Naive thymus-derived CD4-positive, alpha-beta T cell (primary cell): Measurements from ENCODE around the gene KIF7. TPM values are rescaled to one million over a fixed set of nuclear protein-coding genes. Genes with fewer than 3 reads are reported as not detected.

Experiments used
- ATAC-seq: fragments of 150-1000 bp; cut with Tn5 transposase; 2 replicates; pipeline ENCODE4 v1.10.0; 2021; ENCODE audit warnings: mild to moderate bottlenecking, moderate library complexity
- CTCF ChIA-PET: fragments of 350-600 bp; sonication (Branson Sonifier 250); formaldehyde crosslinking; loops from one replicate; lab custom pipeline; 2021; ENCODE audit warnings: antibody characterized with exemption; lab: Charles Lee
- POLR2A ChIA-PET: fragments of 350-600 bp; sonication (Branson Sonifier 250); formaldehyde crosslinking; loops from one replicate; lab custom pipeline; 2021; ENCODE audit warnings: antibody characterized with exemption, inconsistent platforms; lab: Charles Lee
- DNase-seq, 9 donors: peaks; one replicate each; pipeline versions ENCODE4 v3.0.0 to v3.0.0-alpha.2; 2020 to 2022; ENCODE audit warnings: mixed read lengths in 1 of 9
- H3K27ac ChIP-seq: one replicate; pipeline ENCODE4 v1.7.0; 2013; ENCODE audit warnings: mild to moderate bottlenecking, low read depth, low read length, moderate library complexity
- H3K27me3 ChIP-seq, 2 donors: one replicate each; pipeline ENCODE4 v1.7.0; 2013; ENCODE audit warnings: low read length in 2 of 2, mild to moderate bottlenecking in 2 of 2, moderate library complexity in 2 of 2; ENCODE audit not compliant: control insufficient read depth in 2 of 2, insufficient read depth in 2 of 2
- H3K36me3 ChIP-seq, 3 experiments: 1 replicate in 2 of 3; 2 replicates in 1 of 3; pipeline ENCODE4 v1.7.0; 2013; ENCODE audit warnings: low read length in 3 of 3, mild to moderate bottlenecking in 3 of 3, moderate library complexity in 1 of 3; ENCODE audit not compliant: insufficient read depth in 3 of 3, control insufficient read depth in 2 of 3
- H3K4me1 ChIP-seq, 2 donors: one replicate each; pipeline ENCODE4 v1.7.0; 2013; ENCODE audit warnings: low read length in 2 of 2, mild to moderate bottlenecking in 2 of 2, moderate library complexity in 1 of 2; ENCODE audit not compliant: control insufficient read depth in 2 of 2, insufficient read depth in 2 of 2
- H3K4me3 ChIP-seq: 2 replicates; pipeline ENCODE4 v1.7.0; 2013; ENCODE audit warnings: mild to moderate bottlenecking, low read length
- H3K9me3 ChIP-seq, 3 experiments: 1 replicate in 2 of 3; 2 replicates in 1 of 3; pipeline ENCODE4 v1.7.0; 2013; ENCODE audit warnings: low read length in 3 of 3; ENCODE audit not compliant: control insufficient read depth in 2 of 3
- H3K27ac Mint-ChIP-seq, 9 donors: one replicate each; pipeline ENCODE4 v1.8.0; 2020 to 2022; ENCODE audit warnings: mixed read lengths in 9 of 9, mild to moderate bottlenecking in 8 of 9, moderate library complexity in 5 of 9, inconsistent platforms in 2 of 9
- H3K27me3 Mint-ChIP-seq, 5 donors: one replicate each; pipeline ENCODE4 v1.8.0; 2021 to 2022; ENCODE audit warnings: mixed read lengths in 5 of 5, mild to moderate bottlenecking in 1 of 5
- H3K36me3 Mint-ChIP-seq, 5 donors: one replicate each; pipeline ENCODE4 v1.8.0; 2020 to 2022; ENCODE audit warnings: mixed read lengths in 5 of 5, mild to moderate bottlenecking in 3 of 5, inconsistent platforms in 1 of 5
- H3K4me1 Mint-ChIP-seq, 7 donors: one replicate each; pipeline ENCODE4 v1.8.0; 2020 to 2022; ENCODE audit warnings: mixed read lengths in 7 of 7, mild to moderate bottlenecking in 3 of 7, inconsistent platforms in 1 of 7
- H3K4me3 Mint-ChIP-seq, 10 donors: one replicate each; pipeline ENCODE4 v1.8.0; 2020 to 2022; ENCODE audit warnings: mild to moderate bottlenecking in 10 of 10, mixed read lengths in 10 of 10, moderate library complexity in 6 of 10, inconsistent platforms in 2 of 10
- H3K9me3 Mint-ChIP-seq, 11 donors: one replicate each; pipeline ENCODE4 v1.8.0; 2020 to 2022; ENCODE audit warnings: mixed read lengths in 11 of 11, mild to moderate bottlenecking in 4 of 11, inconsistent platforms in 1 of 11, moderate library complexity in 1 of 11
- intact Hi-C, 2 donors: fragments of 100-400 bp; cut with micrococcal nuclease; formaldehyde crosslinking; loops; one replicate each; pipeline ENCODE4 v1.15.1; 2023
- polyA plus RNA-seq, 2 donors: library from polyadenylated mRNA; unstranded; fragments of 300-500 nt; fragmentation: Illumina TruSeq; gene quantifications; one replicate each; pipeline ENCODE4 v1.2.3, GENCODE V29; 2021
- total RNA-seq, 6 experiments: library from RNA in 5 of 6; stranded (reverse) in 5 of 6; gene quantifications; 1 replicate in 5 of 6; 2 replicates in 1 of 6; pipeline ENCODE4 v1.2.3 and lab custom pipeline; 2021 to 2026

Gene KIF7, protein sequence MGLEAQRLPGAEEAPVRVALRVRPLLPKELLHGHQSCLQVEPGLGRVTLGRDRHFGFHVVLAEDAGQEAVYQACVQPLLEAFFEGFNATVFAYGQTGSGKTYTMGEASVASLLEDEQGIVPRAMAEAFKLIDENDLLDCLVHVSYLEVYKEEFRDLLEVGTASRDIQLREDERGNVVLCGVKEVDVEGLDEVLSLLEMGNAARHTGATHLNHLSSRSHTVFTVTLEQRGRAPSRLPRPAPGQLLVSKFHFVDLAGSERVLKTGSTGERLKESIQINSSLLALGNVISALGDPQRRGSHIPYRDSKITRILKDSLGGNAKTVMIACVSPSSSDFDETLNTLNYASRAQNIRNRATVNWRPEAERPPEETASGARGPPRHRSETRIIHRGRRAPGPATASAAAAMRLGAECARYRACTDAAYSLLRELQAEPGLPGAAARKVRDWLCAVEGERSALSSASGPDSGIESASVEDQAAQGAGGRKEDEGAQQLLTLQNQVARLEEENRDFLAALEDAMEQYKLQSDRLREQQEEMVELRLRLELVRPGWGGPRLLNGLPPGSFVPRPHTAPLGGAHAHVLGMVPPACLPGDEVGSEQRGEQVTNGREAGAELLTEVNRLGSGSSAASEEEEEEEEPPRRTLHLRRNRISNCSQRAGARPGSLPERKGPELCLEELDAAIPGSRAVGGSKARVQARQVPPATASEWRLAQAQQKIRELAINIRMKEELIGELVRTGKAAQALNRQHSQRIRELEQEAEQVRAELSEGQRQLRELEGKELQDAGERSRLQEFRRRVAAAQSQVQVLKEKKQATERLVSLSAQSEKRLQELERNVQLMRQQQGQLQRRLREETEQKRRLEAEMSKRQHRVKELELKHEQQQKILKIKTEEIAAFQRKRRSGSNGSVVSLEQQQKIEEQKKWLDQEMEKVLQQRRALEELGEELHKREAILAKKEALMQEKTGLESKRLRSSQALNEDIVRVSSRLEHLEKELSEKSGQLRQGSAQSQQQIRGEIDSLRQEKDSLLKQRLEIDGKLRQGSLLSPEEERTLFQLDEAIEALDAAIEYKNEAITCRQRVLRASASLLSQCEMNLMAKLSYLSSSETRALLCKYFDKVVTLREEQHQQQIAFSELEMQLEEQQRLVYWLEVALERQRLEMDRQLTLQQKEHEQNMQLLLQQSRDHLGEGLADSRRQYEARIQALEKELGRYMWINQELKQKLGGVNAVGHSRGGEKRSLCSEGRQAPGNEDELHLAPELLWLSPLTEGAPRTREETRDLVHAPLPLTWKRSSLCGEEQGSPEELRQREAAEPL (N-terminal part only)
- total RNA-seq (under 1 TPM in 3 of 5 experiments, not detected in 2; 0.08 to 0.27 (median 0.22) TPM), polyA plus RNA-seq (not detected), total RNA-seq (lab: John Stamatoyannopoulos, UW) (not detected)

DNA sequence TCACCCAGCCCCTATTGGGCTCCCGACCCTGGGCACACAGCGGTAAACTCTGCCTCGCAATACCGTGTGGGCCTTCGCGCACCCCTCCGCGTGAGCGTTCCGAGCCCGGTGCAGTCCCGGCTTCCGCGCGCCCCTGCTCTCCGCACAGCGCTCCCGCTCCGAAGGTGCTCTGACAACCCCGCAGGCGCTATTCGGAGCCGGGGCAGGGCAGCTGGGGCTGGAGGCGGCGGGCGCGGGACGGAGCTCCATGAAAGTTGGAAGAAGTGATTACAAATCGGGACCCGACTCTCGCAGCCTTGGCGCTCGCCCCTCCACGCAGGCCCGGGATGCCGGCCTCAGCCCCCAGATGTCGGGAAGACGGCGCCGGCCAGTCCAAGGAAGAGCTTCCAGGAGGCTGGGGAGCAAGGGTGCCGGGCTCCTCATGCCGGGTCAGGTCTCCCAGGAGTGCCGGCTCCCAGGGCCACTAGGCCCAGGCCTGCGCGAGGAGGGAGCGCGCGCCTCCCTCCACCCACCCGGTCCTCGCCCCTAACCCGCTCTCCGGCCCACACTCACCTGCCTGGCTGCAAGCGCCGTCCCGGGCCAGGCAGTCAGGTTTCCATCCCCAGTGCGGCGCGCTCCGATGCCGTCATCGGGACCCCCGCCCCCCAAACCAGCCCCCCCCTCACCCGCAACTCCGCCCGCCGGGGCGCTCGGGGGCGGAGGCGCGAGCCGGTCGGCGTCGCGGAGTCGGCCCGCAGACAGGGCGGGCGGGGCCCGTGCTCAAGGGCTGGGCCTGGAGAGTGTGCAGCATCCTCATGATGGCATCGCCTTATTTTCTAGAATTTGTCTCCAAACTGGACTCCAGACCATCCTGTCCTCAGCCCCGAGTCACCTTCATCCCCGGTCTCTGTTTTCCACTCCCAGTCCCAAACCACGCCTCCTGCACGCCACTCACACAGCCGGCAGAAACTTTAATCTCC, at the start of gene KIF7:
TSS of gene KIF7 (minus strand) at position 621 of the 959 bp plus-strand sequence. CDS start 2,537 bp downstream, outside the sequence.
- Histone ChIP-seq H3K4me3 (no peak within 1 kb of the TSS), H3K9me3 (no peaks in the 10 kb centered on the region), H3K4me1 (peaks cover 0 to 4% of the 10 kb centered on the region in 2 donors), H3K36me3 (no peaks in the 10 kb centered on the region), H3K27me3 (peaks cover 0 to 3% of the 10 kb centered on the region in 2 donors), H3K27ac (no peak within 1 kb of the TSS)
- H3K9me3 Mint-ChIP-seq, result peaks cover 0 to 5% (median 0%) of the 10 kb centered on the region in 11 donors
- ChIA-PET CTCF (no interaction called here), POLR2A (no interaction called here)
- peak; percentile 66 for ATAC-seq
- DNase-seq, result peak in 1 of 9 donors; percentile 34
- intact Hi-C loops, result no loop called here
- H3K4me3 Mint-ChIP-seq, result peak within 1 kb of the TSS; percentile 27 to 82 (median 72)
- H3K36me3 Mint-ChIP-seq, result peaks cover 0 to 8% (median 0%) of the 10 kb centered on the region in 5 donors
- peaks cover 10 to 16% (median 12%) of the 10 kb centered on the region in 7 donors for H3K4me1 Mint-ChIP-seq
- peaks cover 43 to 72% (median 56%) of the 10 kb centered on the region in 5 donors for H3K27me3 Mint-ChIP-seq
- H3K27ac Mint-ChIP-seq, result no peak within 1 kb of the TSS

DNA sequence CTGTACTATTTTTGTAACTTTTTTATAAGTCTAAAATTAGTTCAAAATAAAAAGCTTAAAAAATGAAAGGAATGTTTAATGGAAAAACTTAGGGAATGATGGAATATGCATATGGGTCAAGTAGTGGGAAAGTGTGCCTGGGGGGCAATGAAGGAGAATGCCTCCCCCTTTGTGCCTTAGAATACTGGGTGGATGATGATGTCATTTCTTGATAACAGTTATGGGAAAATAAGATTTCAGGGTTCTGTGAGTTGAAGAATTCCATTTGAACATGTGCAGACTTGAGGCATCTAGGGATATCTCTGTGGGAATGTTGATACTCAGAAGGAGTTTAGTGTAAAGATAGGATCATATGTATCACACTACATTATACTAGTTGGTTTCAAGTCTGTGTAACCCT, 49.1 kb upstream of the KIF7 start:
- peaks cover 13 to 51% (median 41%) of the 10 kb centered on the region in 5 donors for H3K27me3 Mint-ChIP-seq
- DNase-seq, result no peak
- Histone ChIP-seq H3K27ac (no peak overlapping the region), H3K36me3 (no peaks in the 10 kb centered on the region), H3K4me1 (no peaks in the 10 kb centered on the region), H3K4me3 (no peak overlapping the region), H3K27me3 (peaks cover 0 to 3% of the 10 kb centered on the region in 2 donors), H3K9me3 (no peaks in the 10 kb centered on the region)
- peaks cover 0 to 7% (median 0%) of the 10 kb centered on the region in 5 donors for H3K36me3 Mint-ChIP-seq
- POLR2A ChIA-PET, result no interaction called here
- H3K9me3 Mint-ChIP-seq, result peaks cover 0 to 2% (median 0%) of the 10 kb centered on the region in 11 donors
- no peak overlapping the region for H3K4me3 Mint-ChIP-seq
- ATAC-seq, result no peak
- intact Hi-C loops, result no loop called here
- H3K27ac Mint-ChIP-seq, result no peak overlapping the region
- CTCF ChIA-PET, result no interaction called here
- no peaks in the 10 kb centered on the region for H3K4me1 Mint-ChIP-seq

DNA sequence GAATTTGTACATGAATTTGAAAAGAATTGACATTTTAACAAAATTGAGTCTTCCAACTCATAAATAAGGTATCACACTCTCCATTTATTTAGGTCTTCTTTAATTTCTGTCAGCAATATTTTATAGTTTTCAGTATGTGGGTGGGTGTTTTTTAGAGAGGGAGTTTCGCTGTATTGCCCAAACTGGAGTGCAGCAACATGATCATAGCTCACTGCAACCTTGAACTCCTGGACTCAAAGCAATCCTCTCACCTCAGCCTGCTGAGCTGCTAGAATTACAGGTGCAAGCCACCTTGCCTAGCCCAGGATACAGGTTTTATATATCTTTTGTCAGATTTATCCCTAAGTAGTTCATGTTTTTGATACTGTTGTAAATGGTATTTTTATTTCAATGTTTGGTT, 39.9 kb upstream of the KIF7 start:
- no peak overlapping the region for H3K27ac Mint-ChIP-seq
- no peak for ATAC-seq
- H3K4me3 Mint-ChIP-seq, result no peak overlapping the region
- DNase-seq, result no peak
- no peaks in the 10 kb centered on the region for H3K36me3 Mint-ChIP-seq
- no peaks in the 10 kb centered on the region for H3K27me3 ChIP-seq
- H3K4me3 ChIP-seq, result no peak overlapping the region
- ChIA-PET POLR2A (no interaction called here), CTCF (no interaction called here)
- peaks cover 0 to 34% (median 7%) of the 10 kb centered on the region in 5 donors for H3K27me3 Mint-ChIP-seq
- no peak overlapping the region for H3K27ac ChIP-seq
- no peaks in the 10 kb centered on the region for H3K36me3 ChIP-seq
- intact Hi-C loops, result no loop called here
- H3K4me1 Mint-ChIP-seq, result peaks cover 5 to 11% (median 7%) of the 10 kb centered on the region in 7 donors
- peaks cover 0 to 1% of the 10 kb centered on the region in 2 donors for H3K4me1 ChIP-seq
- H3K9me3 ChIP-seq, result no peaks in the 10 kb centered on the region
- peaks cover 0 to 4% (median 0%) of the 10 kb centered on the region in 11 donors for H3K9me3 Mint-ChIP-seq

DNA sequence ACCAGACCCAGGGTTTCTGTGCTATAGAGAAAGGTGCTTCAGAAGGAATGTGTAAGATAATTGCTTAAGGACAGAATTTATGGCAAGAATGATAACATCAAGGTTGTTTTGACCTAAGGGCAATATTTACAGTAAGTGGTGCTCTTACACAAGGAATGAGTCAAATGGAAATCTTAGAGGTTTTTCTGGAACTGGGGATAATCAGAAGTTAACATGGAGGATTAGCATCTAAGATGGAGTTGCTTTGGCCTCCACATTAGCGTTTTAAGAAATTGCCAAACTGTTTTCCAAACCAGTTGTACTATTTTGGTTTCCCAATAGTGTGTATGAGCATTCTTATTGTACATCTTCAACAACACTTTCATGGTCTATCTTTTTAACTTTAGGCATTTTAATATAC, 38.4 kb upstream of the KIF7 start:
- ATAC-seq, result no peak
- intact Hi-C loops, result no loop called here
- Mint-ChIP-seq H3K4me1 (peaks cover 12 to 21% (median 14%) of the 10 kb centered on the region in 7 donors), H3K27me3 (peaks cover 0 to 23% (median 4%) of the 10 kb centered on the region in 5 donors), H3K9me3 (peaks cover 0 to 4% (median 0%) of the 10 kb centered on the region in 11 donors), H3K27ac (no peak overlapping the region), H3K36me3 (no peaks in the 10 kb centered on the region), H3K4me3 (no peak overlapping the region)
- POLR2A ChIA-PET, result no interaction called here
- no peaks in the 10 kb centered on the region for H3K36me3 ChIP-seq
- CTCF ChIA-PET, result no interaction called here
- no peaks in the 10 kb centered on the region for H3K27me3 ChIP-seq
- H3K27ac ChIP-seq, result no peak overlapping the region
- no peaks in the 10 kb centered on the region for H3K9me3 ChIP-seq
- no peak for DNase-seq
- no peak overlapping the region for H3K4me3 ChIP-seq
- peaks cover 0 to 3% of the 10 kb centered on the region in 2 donors for H3K4me1 ChIP-seq

DNA sequence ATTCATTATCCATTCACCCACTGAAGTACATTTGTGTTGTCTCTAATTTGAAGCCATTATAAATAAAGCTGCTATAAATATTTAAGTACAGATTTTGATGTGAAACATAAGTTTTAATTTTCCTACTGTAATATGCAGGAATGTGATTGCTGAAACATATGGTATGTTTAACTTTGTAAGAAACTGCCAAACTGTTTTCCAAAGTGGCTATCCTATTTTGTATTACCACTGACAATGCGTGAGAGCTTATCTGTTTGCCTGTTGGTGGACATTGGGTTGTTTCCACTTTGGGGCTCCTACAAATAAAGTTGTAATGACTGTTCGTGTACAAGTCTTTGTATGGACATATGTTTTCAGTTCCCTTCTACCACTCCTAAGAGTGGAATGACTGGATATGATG, 37.8 kb upstream of the KIF7 start:
- POLR2A ChIA-PET, result no interaction called here
- Mint-ChIP-seq H3K36me3 (peaks cover 0 to under 1% (median 0%) of the 10 kb centered on the region in 5 donors), H3K4me3 (no peak overlapping the region), H3K9me3 (peaks cover 0 to 4% (median 0%) of the 10 kb centered on the region in 11 donors), H3K4me1 (peaks cover 12 to 21% (median 14%) of the 10 kb centered on the region in 7 donors), H3K27me3 (peaks cover 0 to 23% (median 4%) of the 10 kb centered on the region in 5 donors), H3K27ac (no peak overlapping the region)
- CTCF ChIA-PET, result no interaction called here
- H3K4me3 ChIP-seq, result no peak overlapping the region
- peaks cover 0 to 3% of the 10 kb centered on the region in 2 donors for H3K4me1 ChIP-seq
- DNase-seq (no peak), ATAC-seq (no peak)
- no peaks in the 10 kb centered on the region for H3K27me3 ChIP-seq
- no peaks in the 10 kb centered on the region for H3K36me3 ChIP-seq
- no peaks in the 10 kb centered on the region for H3K9me3 ChIP-seq
- no peak overlapping the region for H3K27ac ChIP-seq
- intact Hi-C loops, result no loop called here
